Measurements from ENCODE around the gene SCUBE1. TPM values are rescaled to one million over a fixed set of nuclear protein-coding genes. Genes with fewer than 3 reads are reported as not detected.
A peak's percentile ranks its signal among the peaks of the same experiment; 100 is the strongest.

Gene SCUBE1
- total RNA-seq, 1 experiment from 2014 or later = 3.9 TPM

GRCh38 chr22:43346521-43346929, 3.4 kb upstream of the SCUBE1 start:
- Histone ChIP-seq H4K20me1 (ENCODE audit: insufficient read depth) (no peaks in the 10 kb centered on the region), H3K4me2 (ENCODE audit: low read length) (peak overlapping the region; percentile 4; the same call in 1 of the 2 replicates), H3K27ac (ENCODE audit: low read depth, low read length) (no peak overlapping the region), H3K9me3 (ENCODE audit: control insufficient read depth in 1 of 2, insufficient read depth in 1 of 2, low read depth in 1 of 2, low read length in 2 of 2) (no peaks in the 10 kb centered on the region), H3K9ac (ENCODE audit: low read length) (no peak overlapping the region), H3K4me3 (replicated peaks in 1 of 2; ENCODE audit: low read depth in 1 of 2, low read length in 2 of 2) (no peak overlapping the region), H3K36me3 (ENCODE audit: control insufficient read depth in 1 of 2, insufficient read depth in 2 of 2, low read length in 2 of 2) (no peaks in the 10 kb centered on the region), H2AFZ (ENCODE audit: low read depth, low read length, poor library complexity, severe bottlenecking) (no peak overlapping the region), H3K4me1 (ENCODE audit: control insufficient read depth in 1 of 2, insufficient read depth in 2 of 2, low read length in 2 of 2) (peaks cover 0 to 15% of the 10 kb centered on the region in 2 experiments; a peak in 3 of 4 replicates), H3K9me2 (ENCODE audit: insufficient read depth) (no peaks in the 10 kb centered on the region), H3K27me3 (ENCODE audit: insufficient read depth, low read length) (no peaks in the 10 kb centered on the region), H3K79me2 (ENCODE audit: insufficient read depth, low read length) (no peaks in the 10 kb centered on the region)
- POLR2A ChIA-PET = interaction anchor here (0.7 kb wide), 2 partner anchors 47 to 73 kb away, joined by 3 to 4 read pairs; no protein-coding TSS in a partner anchor
- DNase-seq (ENCODE audit: low read depth, low spot score) (peak; percentile 42), ATAC-seq (peak; percentile 90)
- CTCF ChIA-PET = interaction anchor here (0.8 to 5.6 kb wide), 18 partner anchors 9 to 159 kb away, joined by 3 to 143 read pairs (median 4); no protein-coding TSS in a partner anchor
- RAD21 ChIA-PET (ENCODE audit: low non-redundant PET in 1 of 2, low total read pairs in 2 of 2, uncharacterized antibody in 2 of 2, unreplicated experiment in 2 of 2) = interaction anchor here (0.8 to 2.4 kb wide), 8 partner anchors 68 to 115 kb away, joined by 3 to 25 read pairs (median 6); no protein-coding TSS in a partner anchor
- no peak for TF ChIP-seq EZH2phosphoT487 (IDR thresholded peaks at IDR 0.05; ENCODE audit: borderline replicate concordance)
- TF ChIP-seq FOSL1 (IDR thresholded peaks at IDR 0.05; ENCODE audit: low read depth) = no peak
- no peak for TF ChIP-seq ELF1 (IDR thresholded peaks at IDR 0.05; ENCODE audit: borderline replicate concordance, low read depth)
- no peak for TF ChIP-seq MAX (IDR thresholded peaks at IDR 0.05)
- no peak for TF ChIP-seq CEBPB (IDR thresholded peaks at IDR 0.05; ENCODE audit: low read depth)
- peak; percentile 76 for TF ChIP-seq RAD21 (IDR thresholded peaks at IDR 0.05; ENCODE audit: low read depth)
- TF ChIP-seq SP1 (IDR thresholded peaks at IDR 0.05; ENCODE audit: low read depth) = no peak
- peak; percentile 68 to 88 (median 70); a peak in 5 of 6 replicates for TF ChIP-seq CTCF (IDR thresholded peaks at IDR 0.05 in 2 of 3, conservative IDR thresholded peaks at IDR 0.05 in 1 of 3; ENCODE audit: borderline replicate concordance in 1 of 3, insufficient read depth in 1 of 3, low read depth in 2 of 3, low read length in 2 of 3)
- TF ChIP-seq YY1 (IDR thresholded peaks at IDR 0.05; ENCODE audit: extremely low read depth, insufficient replicate concordance, low read depth, low read length) = peak; percentile 7
- no peak for TF ChIP-seq POLR2AphosphoS5 (IDR thresholded peaks at IDR 0.05; ENCODE audit: low read depth, low read length)
- no peak for TF ChIP-seq POLR2A (IDR thresholded peaks at IDR 0.05; ENCODE audit: borderline replicate concordance, extremely low read depth, insufficient read depth, insufficient read length)
- intact Hi-C loops (cut with micrococcal nuclease) = loop anchor here (1.0 kb wide), 2 partner anchors 72 to 115 kb away; no protein-coding TSS in a partner anchor
- no TSS peak for BruUV-seq (replicated peaks)

Data from HCT116 (cell line).